HG02840 (cell line): Measurements from ENCODE around the gene SFTPA2.
"Not testable (repeated sequence)": the region's sequence is repeated elsewhere in the genome, so short reads cannot be mapped to it uniquely, and the experiment has no call there.

Experiments used
- ATAC-seq: cut with Tn5 transposase; IDR thresholded peaks from one replicate; pipeline ENCODE4 v1.9.1; 2021; ENCODE audit warnings: mild to moderate bottlenecking, moderate library complexity, moderate number of reproducible peaks; ENCODE audit not compliant: unreplicated experiment, low FRiP score

SFTPA2 gene

GRCh38 chr10:79516532-79517205 is 43.5 kb downstream of the SFTPA2 start:
- not testable (repeated sequence) for ATAC-seq

- ATAC-seq, result not testable (repeated sequence)
Observed at GRCh38 chr10:79511891-79512583, 48.2 kb downstream of the SFTPA2 start, which contains the start of gene EIF5AL1. Gene EIF5AL1 (plus strand): TSS chr10:79512533. CDS start chr10:79512650, 117 bp downstream.

GRCh38 chr10:79509934-79510508 is 50.2 kb downstream of the SFTPA2 start:
- ATAC-seq, result not testable (repeated sequence)

- ATAC-seq, result not testable (repeated sequence)
Observed at GRCh38 chr10:79509306-79509933, 50.8 kb downstream of the SFTPA2 start.

- ATAC-seq, result not testable (repeated sequence)
Observed at GRCh38 chr10:79508245-79508644, 52.0 kb downstream of the SFTPA2 start.

- ATAC-seq, result no peak
Observed at GRCh38 chr10:79507440-79508167, 52.6 kb downstream of the SFTPA2 start.
